Measurements from ENCODE around the gene CSTF1. TPM values are rescaled to one million over a fixed set of nuclear protein-coding genes. Genes with fewer than 3 reads are reported as not detected.
A peak's percentile ranks its signal among the peaks of the same experiment; 100 is the strongest.
"Not testable (repeated sequence)": the region's sequence is repeated elsewhere in the genome, so short reads cannot be mapped to it uniquely, and the experiment has no call there.

Gene CSTF1
- total RNA-seq, 1 donor = 49.6 TPM

- TF ChIP-seq, protein P1, sequence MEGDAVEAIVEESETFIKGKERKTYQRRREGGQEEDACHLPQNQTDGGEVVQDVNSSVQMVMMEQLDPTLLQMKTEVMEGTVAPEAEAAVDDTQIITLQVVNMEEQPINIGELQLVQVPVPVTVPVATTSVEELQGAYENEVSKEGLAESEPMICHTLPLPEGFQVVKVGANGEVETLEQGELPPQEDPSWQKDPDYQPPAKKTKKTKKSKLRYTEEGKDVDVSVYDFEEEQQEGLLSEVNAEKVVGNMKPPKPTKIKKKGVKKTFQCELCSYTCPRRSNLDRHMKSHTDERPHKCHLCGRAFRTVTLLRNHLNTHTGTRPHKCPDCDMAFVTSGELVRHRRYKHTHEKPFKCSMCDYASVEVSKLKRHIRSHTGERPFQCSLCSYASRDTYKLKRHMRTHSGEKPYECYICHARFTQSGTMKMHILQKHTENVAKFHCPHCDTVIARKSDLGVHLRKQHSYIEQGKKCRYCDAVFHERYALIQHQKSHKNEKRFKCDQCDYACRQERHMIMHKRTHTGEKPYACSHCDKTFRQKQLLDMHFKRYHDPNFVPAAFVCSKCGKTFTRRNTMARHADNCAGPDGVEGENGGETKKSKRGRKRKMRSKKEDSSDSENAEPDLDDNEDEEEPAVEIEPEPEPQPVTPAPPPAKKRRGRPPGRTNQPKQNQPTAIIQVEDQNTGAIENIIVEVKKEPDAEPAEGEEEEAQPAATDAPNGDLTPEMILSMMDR (IDR thresholded peaks at IDR 0.05; ENCODE audit: insufficient read depth, low read length) = no peak
- no peak overlapping the region for H3K4me3 ChIP-seq (ENCODE audit: low read depth, low read length)
- no peak for DNase-seq (ENCODE audit: low read depth)
These were observed 2.6 kb upstream of the CSTF1 start for GRCh38 chr20:56389807-56390206.

DNA sequence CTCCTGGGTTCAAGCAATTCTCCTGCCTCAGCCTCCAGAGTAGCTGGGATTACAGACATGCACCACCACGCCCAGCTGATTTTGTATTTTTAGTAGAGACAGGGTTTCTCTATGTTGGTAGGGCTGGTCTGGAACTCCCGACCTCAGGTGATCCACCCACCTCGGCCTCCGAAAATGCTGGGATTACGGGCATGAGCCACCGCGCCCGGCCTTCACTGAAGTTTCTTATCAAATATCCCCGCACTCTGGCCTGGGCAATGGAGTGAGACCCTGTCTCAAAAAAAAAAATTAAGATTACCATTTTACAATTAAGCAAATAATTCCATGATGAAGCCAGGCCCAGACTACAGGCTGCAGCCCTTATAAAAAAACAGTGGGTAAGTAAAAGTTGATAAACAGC lies 2.0 kb upstream of the CSTF1 start:
- not testable (repeated sequence) for H3K4me3 ChIP-seq (ENCODE audit: low read depth, low read length); DNase-seq (ENCODE audit: low read depth)

GRCh38 chr20:56391037-56391436 lies 1.4 kb upstream of the CSTF1 start:
- DNase-seq (ENCODE audit: low read depth) = no peak
- TF ChIP-seq, protein P1 (IDR thresholded peaks at IDR 0.05; ENCODE audit: insufficient read depth, low read length) = no peak

DNA sequence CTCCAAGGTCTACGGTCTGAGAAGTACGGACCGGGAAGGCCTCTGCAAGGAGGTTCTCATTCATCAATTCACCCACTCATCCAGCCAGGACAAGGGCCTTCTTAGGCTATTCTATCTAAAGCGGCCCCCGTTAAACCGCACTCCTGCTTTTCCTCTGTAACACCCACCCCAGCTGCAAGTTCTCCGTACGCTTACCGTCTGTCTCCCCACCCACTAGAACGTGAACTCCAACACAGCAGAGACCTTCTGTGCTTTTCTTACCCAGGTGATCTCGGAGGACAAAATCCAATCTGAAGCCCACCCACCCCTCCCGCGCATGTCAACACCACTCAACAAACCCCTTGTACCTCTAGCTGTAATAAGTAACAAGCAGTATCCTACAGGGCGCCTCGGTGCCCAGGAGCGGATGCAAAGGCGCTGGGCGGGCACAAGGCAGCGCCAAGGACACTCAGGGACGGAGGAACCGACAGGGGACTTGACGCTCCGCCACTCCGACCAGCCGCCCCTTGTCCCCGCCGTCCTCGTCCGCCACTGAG lies 781 bp upstream of the CSTF1 start:
- DNase-seq (ENCODE audit: low read depth) = peak; percentile 8
- peak overlapping the region; percentile 90 for H3K4me3 ChIP-seq (ENCODE audit: low read depth, low read length)
- TF ChIP-seq, protein P1 (IDR thresholded peaks at IDR 0.05; ENCODE audit: insufficient read depth, low read length) = no peak

More at GRCh38 chr20:56391037-56391436, 1.4 kb upstream of the CSTF1 start:
- H3K4me3 ChIP-seq (ENCODE audit: low read depth, low read length) = peak overlapping the region; percentile 90

DNA sequence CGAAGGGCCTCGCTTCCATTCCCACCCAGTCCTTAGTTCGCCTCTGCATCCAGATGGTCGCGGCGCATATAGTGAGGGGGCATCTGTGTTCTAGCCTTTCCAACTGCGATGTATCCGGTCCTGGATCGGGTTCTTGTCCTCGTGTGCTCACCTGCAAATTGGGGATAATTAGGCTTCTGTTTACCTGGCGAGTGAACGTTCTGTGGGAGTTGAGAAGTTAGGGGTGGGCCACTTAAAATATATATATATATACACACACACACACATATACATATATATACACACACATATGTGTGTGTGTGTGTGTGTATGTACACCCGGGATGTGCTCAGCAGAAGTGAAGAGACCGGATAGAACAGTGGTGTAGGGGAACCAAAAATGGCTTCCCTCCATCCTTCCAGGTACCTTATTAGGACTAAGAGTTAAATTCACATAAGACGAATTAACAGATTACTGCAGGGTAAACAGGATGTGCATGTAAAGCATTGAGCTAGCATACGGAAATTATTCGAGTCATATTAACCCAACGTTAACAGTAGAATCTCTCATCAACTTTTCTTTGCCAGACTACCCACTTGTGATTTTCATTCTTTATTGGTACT lies 537 bp downstream of the CSTF1 start:
- peak; percentile 25 for DNase-seq (ENCODE audit: low read depth)
- H3K4me3 ChIP-seq (ENCODE audit: low read depth, low read length) = peak overlapping the region; percentile 100
- TF ChIP-seq, protein P1 (IDR thresholded peaks at IDR 0.05; ENCODE audit: insufficient read depth, low read length) = no peak

DNA sequence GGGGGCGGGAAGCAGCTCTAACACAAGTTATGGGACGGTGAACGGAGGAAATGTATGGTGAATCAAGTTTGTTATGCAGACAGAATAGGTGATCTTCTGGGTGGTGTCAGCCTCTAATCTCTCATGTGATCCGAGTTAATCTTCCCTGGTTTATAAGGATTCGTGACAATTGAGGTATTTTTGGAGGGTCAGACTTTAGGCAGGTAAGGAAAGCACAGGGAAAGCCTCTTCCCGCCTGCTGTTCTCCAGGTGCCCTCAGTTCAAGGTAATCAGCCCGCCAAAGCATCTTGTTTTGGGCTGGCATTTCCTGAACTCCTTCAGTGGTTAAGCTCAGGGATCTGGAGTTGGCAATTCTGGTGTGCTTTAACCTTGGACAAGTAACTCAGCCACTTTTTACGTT lies 1.2 kb downstream of the CSTF1 start:
- peak overlapping the region; percentile 100 for H3K4me3 ChIP-seq (ENCODE audit: low read depth, low read length)
- TF ChIP-seq, protein P1 (IDR thresholded peaks at IDR 0.05; ENCODE audit: insufficient read depth, low read length) = no peak
- DNase-seq (ENCODE audit: low read depth) = no peak

GRCh38 chr20:56395166-56395565 lies 2.7 kb downstream of the CSTF1 start:
- H3K4me3 ChIP-seq (ENCODE audit: low read depth, low read length) = no peak overlapping the region
- TF ChIP-seq, protein P1 (IDR thresholded peaks at IDR 0.05; ENCODE audit: insufficient read depth, low read length) = no peak
- no peak for DNase-seq (ENCODE audit: low read depth)
